NCI-H82 treated with DMSO at 0.1 percent for 48 hours (cell line): ENCODE measurements around the gene EMILIN3.

Experiments used
- DNase-seq: peaks from one replicate; lab custom pipeline; 2025; ENCODE audit not compliant: unreplicated experiment; lab: John Stamatoyannopoulos, UW

EMILIN3 gene, protein sequence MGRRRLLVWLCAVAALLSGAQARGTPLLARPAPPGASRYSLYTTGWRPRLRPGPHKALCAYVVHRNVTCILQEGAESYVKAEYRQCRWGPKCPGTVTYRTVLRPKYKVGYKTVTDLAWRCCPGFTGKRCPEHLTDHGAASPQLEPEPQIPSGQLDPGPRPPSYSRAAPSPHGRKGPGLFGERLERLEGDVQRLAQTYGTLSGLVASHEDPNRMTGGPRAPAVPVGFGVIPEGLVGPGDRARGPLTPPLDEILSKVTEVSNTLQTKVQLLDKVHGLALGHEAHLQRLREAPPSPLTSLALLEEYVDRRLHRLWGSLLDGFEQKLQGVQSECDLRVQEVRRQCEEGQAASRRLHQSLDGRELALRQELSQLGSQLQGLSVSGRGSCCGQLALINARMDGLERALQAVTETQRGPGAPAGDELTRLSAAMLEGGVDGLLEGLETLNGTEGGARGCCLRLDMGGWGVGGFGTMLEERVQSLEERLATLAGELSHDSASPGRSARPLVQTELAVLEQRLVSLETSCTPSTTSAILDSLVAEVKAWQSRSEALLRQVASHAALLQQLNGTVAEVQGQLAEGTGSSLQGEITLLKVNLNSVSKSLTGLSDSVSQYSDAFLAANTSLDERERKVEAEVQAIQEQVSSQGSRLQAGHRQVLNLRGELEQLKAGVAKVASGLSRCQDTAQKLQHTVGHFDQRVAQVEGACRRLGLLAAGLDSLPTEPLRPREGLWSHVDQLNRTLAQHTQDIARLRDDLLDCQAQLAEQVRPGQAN

DNA sequence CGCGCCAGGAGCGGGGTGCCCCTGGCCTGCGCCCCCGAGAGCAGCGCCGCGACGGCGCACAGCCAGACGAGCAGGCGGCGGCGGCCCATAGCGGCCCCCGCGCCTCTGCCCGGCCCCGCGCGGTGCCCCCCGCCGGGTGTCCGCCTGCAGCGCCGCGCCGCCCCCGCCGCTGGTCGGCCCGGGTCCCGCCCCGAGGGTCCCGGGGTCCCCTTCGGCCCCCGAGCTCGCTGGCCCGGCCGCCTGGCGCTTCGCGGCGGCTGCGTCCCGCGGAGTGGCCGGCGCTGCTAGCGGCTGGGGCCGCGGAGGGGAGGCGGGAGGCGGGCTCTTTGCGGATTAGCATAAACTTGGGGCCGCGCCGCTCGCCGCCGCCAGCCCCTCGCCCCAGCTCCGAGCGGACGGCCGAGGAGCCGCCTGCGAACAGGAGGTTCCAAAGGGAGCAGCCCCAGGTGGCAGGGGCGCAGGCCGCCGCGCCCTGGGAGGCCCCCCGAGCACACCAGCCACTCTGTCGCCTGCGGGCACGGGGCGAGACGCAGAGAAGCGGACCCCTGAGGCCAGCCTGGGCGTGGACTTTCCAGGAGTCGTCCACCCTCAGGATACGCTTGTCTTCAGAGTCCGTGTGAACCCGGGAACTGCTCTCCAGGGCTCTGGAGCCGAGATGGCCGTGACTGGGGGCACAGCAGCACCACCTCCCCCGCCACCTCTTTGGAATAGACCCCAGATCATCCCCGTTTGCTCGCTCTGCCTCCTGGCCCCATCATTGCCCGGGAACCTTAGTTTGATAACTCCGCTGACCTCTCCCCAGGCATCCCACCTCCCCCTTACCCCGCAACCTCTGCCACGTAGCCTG is at the start of gene EMILIN3:
TSS of gene EMILIN3 (minus strand) at position 273 of the 847 bp plus-strand sequence. CDS start at position 89, 184 bp downstream.
- no peak for DNase-seq

DNA sequence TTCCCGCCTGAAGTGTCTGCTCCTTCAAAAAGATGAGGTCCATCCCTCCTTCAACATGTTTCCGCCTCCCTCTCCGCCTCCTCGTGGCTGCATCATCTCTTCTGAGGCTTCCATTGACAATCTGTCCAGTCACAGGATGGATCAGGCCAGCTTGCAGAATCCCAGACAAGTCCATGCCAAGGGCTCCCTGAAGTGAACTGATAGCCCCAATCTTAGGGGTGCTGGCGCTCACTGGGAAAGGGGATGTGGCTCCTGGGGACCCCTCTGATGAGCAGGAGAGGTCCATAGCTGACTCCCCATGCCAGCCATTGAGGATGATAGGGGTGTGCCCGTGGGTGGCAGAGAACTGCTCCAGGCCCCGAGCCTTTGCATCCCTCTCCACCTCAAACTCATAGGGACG is 48.6 kb upstream of the EMILIN3 start:
- no peak for DNase-seq

DNA sequence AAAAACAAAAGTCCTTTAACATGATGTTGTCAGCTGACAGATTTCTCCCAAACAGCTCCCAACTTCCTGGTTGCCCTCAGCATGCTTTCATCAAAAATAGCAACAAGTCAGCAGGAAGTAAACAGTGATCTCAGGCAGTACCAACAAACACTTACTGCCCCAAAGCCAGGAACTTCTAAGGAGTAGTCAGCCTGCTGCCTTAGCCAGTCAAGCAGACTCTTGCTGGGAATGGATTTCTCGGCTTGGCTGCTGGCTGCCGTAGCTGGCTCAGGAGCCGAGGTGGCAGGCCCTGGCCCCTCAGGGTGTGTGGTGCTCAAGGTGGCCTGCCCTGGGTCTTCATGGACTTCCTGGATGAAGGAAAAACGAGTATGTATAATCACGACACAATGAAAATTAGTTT is 46.6 kb upstream of the EMILIN3 start:
- DNase-seq, result no peak

DNA sequence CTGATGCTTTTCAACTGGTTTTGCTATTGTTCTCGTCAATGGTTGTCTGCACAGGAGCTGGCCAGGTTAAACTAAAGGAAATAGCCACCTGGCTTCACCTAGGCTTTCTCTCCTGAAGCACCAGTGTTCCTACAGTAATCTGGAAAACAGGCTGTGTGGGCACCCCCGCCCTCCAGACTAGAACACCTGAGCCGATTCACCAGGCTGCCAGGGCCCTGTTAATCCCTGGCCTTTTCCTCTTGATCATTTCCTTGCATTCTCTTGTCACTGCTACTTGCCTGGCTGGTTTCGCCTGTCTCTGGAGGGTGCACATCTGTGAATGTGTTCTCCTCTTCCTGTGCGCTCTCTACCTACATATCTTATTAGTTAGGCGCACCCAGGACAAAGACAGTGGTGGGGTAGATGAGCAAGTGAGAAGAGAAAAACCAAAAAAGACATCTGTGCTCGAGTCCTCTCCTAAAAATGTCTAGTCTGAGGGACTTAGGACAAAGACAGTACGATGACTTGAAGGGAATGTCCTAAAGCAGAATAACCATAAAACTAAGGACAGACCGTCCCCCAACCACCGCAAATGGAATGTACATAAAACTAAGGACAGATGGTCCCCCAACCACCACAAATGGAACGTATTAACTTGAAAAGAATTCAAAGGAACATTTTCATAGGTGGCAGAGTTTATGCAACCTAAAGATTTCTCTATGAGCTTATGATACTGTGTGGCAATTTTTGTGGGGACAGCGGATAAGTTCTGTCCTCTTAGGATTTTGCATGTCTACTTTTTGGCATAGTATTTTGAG is 45.9 kb upstream of the EMILIN3 start:
- no peak for DNase-seq

DNA sequence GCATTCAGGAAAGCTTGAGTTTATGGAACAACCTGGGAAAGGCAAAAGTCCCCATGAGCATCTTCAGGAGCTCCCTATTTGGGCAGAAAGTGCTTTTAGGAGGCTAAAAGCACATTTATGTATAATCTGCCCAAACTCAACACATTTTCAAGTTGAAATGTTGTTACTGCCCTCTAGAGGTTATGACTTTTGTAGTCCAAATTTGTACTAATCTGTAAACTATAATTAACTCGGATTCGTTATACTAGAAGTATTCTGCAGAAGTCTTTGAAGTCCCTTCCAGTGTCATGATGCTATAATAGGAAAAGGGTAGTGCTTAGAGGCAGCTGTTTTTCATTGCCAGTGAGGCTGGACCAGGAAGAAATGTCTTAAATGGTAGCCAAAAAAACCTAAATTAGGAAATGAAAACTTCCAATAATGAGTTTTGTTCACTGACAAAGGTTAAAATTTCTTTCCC is 44.8 kb upstream of the EMILIN3 start:
- DNase-seq, result no peak

DNA sequence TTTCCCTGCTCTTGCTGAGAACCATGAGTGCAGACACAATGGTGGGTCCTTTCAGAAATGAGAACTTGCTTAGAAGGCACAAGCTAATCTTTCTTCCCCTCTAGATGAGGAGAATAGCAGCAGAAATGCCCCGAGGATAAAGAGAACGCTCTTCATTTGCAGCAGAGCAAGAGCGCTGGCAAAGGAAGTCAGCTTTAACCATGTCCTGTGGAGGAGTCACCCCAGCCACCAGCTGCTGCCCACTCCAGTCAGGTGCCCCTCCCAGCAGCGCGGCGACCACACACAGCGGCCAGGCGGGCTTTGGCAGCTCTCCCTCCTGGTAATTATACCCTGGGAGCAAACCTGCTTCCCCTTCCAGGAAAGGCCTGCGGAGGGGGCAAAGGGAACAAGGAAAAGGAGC is 42.4 kb upstream of the EMILIN3 start:
- no peak for DNase-seq

DNA sequence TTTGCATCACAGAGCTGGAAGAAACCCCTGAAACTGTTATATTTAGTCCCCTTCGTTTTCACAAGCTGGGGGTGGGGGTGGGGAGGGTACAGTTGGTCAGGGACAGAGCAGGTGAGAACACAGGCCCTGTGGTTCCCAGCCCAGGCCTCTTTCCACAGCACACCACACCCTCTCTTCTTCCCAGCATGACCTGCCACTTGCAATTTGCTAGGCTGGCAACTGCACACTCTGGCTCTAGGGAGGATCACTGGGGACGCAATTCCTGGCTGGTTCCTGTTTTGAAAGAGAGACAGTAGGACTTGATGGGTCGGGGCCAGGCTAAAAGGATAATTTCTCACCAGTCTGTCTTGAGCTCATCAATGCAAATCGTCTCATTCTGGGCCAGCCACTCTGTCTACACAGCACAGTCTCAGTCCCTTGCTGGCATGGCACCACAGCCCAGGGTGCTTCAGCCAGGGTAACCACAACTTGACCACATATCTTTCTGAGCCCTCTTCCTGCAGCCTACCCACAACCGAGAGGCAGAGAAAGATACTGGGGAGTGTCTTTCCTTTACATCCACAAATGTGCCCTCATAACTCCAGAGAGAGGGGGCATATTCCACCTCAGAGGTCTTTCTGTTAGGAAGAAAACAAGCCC is 41.7 kb upstream of the EMILIN3 start:
- no peak for DNase-seq

DNA sequence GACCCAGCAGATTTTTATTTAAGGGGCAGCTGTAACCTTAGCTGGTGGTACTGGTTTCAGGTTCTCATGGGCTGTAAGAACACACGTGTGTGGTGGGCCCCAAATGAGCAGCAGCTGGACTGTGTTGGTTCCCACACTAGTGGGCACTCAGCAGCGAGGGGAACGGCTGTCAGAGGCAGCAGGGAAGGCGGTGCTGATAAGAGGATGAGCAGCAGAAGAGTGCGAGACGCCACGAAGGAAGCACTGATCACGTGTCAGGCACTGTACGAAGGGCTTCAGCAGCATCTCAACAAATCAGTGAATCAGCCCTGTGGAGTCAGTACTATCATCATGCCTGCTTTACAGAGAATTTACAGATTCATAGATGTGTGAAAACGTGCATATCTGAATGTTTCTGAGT is 41.0 kb upstream of the EMILIN3 start:
- DNase-seq, result no peak

DNA sequence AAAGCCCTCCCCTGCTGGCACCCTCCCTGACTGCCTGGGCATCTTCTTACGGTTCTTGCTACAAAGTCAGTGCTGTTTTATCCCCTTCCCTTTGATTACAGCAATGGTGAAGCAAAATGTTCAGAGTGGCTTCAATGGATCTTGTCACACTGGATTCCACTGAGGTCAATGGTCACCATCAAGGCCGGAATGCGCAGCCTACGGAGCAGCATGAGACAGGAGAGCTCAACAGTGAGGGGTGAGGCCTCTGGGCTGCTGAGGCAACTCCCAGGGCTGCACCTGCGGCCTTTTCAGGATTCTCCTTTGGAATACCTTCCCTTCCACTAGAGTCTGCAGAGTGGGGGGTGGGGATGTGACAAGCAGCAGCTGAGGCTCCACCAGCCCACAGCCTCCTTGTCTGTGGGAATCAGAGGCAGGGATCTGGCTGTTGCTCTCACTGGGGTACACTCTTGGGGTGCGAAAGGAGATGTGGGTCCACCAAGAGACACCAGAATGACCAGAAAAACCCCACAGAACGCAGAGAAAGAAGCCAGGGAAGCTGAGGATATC is 40.4 kb upstream of the EMILIN3 start:
- no peak for DNase-seq

DNA sequence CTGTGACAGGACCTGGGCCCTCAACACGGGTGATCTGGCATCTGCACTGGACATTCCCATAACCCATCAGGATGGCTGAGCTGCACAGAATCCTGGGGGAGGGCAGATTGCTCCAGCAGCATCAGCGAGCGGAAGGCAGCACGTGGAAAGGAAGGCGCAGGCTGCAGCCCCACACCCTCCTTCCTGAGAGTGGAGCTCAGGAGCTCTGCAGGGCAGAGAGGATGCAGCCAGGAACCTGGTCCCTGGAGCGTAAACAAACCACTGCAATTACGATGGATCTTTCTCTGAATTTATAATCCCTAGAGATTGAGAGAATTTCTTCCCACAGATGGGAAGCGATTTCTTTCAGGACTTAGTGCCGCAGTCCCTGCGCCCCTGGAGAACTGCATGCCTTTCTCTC is 39.7 kb upstream of the EMILIN3 start:
- DNase-seq, result no peak

DNA sequence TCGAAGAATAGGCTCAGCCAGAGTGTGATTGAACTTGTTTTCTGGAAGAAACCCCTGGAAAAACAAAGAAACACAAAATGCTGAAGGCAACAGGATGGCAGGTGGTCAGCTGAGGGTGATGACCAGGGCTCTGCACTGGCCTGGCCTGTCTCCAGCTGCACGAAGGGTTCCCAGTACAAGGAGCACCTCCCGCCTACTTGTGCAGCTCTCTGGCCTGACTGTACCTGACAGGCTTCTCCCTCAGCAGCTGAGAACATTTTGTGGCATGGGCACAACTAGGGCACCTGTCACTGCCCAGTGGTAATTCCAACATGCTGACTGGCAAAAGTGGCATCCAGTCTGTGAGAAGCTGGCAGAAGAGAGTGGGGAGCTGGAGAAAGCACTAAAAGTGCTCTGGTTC is 38.8 kb upstream of the EMILIN3 start:
- DNase-seq, result no peak

DNA sequence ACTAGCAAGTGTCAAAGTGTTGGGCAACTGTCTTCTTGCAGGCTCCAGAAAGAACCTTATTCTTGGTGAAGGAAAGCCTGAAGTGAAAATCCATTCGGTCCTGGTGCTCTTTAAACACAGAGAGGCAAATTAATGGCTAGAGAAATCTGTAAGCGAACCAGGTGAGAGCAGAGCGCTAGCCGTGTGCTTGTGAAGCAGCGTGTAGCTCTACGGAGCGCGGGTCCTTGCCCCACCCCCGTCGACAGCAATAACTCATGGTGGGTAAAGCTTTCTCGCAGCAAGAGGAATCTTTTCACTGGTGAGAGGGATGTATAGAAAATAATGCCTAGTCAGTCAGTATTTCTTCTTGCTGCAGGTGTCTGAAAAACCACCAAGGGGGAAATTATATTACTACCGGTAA is 37.0 kb upstream of the EMILIN3 start:
- no peak for DNase-seq

DNA sequence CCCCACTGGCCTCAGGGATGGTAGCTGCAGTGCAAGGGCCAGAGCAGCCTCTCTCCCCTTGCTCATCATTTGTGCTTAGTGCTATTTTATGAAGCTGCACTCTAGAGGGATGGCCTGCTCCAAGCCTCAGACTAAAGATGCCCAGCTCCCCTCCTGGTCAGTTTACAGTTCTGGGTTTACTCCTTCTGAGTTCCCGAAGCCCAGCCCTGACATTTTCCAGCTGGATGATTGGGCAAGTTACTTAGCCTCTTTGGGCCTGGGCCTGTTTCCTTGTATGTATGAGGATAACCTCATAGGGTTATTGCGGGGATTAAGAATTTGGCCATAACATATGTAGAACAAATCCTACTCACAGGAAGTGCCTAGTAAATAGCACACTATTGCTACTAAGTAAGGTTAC is 31.8 kb upstream of the EMILIN3 start:
- DNase-seq, result no peak

DNA sequence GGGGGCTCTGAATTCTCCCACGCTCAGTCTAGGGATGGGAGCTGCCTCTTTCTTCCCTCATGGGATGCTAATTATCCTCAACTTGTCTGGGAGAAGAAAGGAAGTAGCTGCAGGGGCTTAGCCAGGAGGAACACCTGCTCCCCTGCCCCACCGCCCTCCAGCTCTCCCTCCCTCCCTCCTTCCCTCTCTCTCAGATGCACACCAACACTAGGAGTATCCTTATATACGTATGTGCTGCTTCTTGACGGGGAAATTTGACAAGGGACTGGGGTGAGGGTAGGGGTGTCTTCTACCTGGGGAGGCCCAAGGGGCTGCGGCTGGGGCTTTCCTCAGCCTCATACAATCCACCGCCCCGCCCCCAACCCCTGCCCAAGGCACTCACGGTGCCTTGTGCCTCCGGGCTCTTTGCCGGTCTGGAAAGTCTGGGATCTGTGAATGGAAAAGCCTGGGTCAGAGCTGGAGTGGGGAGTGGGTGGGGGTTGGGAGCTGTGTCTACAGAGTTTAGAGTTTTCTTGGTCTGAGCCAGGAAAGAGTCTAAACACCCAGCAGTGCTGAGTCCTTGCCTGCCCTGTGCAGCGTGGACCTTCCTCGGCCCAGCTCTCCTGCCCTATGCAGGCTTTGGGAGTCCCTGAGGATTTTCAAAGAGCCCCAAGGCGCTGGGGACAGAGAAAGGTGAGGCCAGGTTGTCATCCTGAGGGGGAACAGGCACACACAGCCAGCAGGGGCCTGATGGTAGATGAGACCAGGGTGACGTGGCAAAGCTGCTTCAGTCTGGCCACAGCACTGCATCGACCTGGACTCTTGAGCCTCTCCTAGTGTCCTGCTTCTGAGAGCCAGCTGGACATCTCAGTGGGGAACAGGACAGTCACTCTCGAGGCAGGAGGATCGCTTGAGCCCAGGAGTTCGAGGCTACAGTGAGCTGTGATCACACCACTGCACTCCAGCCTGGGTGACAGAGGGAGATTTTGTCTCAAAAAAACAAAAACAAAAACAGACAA is 29.3 kb upstream of the EMILIN3 start:
- DNase-seq, result peak; percentile 43

DNA sequence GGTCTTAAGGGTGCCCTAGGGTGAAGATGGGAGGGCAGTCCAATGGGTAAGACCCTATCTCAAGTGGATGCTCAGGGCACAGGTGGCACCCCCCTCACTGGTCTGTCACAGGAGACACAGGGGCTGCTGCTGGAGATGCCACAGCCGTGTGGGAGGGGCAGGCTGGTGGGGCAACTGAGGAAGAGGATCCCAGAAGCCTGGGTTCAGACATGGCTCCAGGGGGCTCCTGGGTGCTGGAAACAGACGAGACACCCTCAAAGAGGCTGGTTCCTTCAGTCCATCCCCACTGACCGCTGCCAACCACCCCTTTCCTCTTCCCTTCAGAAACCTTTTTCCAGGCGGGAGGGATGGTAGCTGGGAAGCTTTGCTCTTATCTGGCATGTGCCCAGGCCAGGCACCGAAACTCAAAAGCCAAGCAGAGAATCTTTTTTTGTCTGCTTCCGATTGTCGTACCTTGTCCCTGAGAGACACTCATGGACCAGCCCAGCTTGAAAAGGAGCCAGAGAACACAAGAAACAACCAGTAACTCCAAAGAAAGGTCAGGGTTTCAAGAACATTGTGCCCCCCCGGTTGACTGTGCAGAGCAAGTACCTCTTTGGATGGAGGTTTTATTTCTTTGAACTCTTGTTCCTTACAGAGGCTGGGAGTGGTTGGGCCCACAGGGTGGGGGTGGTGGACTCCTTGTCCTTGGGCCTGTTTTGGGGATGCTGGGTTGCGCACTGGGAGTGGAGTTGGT is 28.5 kb upstream of the EMILIN3 start:
- DNase-seq, result no peak

DNA sequence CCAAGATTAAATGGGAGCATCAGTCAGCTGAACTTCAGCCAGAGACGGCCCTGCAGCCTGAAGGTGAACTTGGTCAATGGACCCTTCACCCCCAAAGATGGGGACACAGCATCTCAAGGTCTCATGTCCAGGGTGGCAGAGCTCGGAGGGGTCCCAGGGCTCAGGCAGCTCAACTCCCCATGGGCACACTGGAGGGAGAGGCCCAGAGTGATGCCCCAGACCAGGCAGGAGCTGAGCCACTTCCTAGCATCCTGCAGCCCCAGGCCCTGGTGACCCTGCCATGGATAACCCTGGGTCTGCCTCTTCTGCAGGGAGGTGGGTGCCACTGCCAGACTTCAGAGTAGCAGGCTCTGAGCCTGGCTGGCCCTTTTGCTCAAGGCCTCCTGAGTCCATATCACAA is 27.5 kb upstream of the EMILIN3 start:
- DNase-seq, result no peak

DNA sequence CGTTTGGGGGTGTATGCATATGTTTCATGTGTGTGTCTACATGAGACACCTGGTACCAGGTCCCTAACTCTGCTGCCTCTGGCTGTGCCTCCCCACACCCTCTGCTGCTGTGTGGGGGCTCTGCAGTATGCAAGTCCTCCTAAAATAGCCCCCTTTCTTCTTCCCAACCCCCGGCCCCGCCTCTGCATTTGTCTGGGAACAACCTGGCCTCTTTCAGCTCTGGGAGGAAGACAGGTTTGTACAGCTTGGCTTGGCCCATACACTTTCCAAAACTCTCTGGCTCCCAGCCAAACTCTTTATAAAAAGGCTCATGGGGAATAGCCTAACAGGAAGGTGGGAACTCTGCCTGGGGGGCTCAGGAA is 27.1 kb upstream of the EMILIN3 start:
- DNase-seq, result no peak
